Brain microvascular endothelial cell (primary cell): Measurements from ENCODE around the gene ODF2.

ENCODE experiments used
- DNase-seq: peaks from one replicate; pipeline ENCODE4 v3.0.0-alpha.2; 2020
- H3K27ac ChIP-seq: fragments of 250-450 bp; sonication (Bioruptor Pico); 2 replicates; pipeline ENCODE4 v1.5.1; 2020; ENCODE audit warnings: mild to moderate bottlenecking, moderate library complexity
- H3K27me3 ChIP-seq: fragments of 250-450 bp; sonication (Bioruptor Pico); replicated peaks from 2 replicates; pipeline ENCODE4 v1.5.1; 2020; ENCODE audit warnings: mild to moderate bottlenecking
- H3K36me3 ChIP-seq: fragments of 250-450 bp; sonication (Bioruptor Pico); replicated peaks from 2 replicates; pipeline ENCODE4 v1.5.1; 2020; ENCODE audit warnings: mild to moderate bottlenecking
- H3K4me3 ChIP-seq: 2 replicates; pipeline ENCODE4 v1.5.1; 2011; ENCODE audit warnings: low read depth, mild to moderate bottlenecking, control low read depth, low read length, moderate library complexity
- CTCF ChIP-seq: IDR thresholded peaks from 2 replicates; pipeline ENCODE4 v1.5.1; 2011; ENCODE audit warnings: low read depth, mild to moderate bottlenecking, moderate library complexity, low read length, control low read depth, inconsistent platforms; ENCODE audit errors: missing control alignments
- in situ Hi-C: cut with HindIII; loops from 2 replicates; pipeline ENCODE4 v1.10.0; 2017; ENCODE audit warnings: low sequenced_read_pairs, low pct_ligation_motif_present

The ODF2 gene

GRCh38 chr9:128494746-128495129 lies 38.9 kb downstream of the ODF2 start:
- Histone ChIP-seq H3K4me3 (no peak overlapping the region), H3K27me3 (no peaks in the 10 kb centered on the region), H3K36me3 (peaks cover 60% of the 10 kb centered on the region), H3K27ac (no peak overlapping the region)
- in situ Hi-C loops: no loop called here
- no peak for DNase-seq
- no peak for TF ChIP-seq CTCF

- TF ChIP-seq CTCF: no peak
- in situ Hi-C loops: no loop called here
- DNase-seq: no peak
- no peaks in the 10 kb centered on the region for H3K27me3 ChIP-seq
- H3K4me3 ChIP-seq: no peak overlapping the region
- H3K27ac ChIP-seq: no peak overlapping the region
- H3K36me3 ChIP-seq: peaks cover 64% of the 10 kb centered on the region
Observed at GRCh38 chr9:128495296-128495695, 39.5 kb downstream of the ODF2 start.

- Histone ChIP-seq H3K4me3 (no peak overlapping the region), H3K27ac (no peak overlapping the region), H3K36me3 (peaks cover 65% of the 10 kb centered on the region), H3K27me3 (no peaks in the 10 kb centered on the region)
- no peak for TF ChIP-seq CTCF
- no peak for DNase-seq
- in situ Hi-C loops: no loop called here
Observed at GRCh38 chr9:128495804-128496417, 40.1 kb downstream of the ODF2 start.

- no peaks in the 10 kb centered on the region for H3K27me3 ChIP-seq
- in situ Hi-C loops: no loop called here
- no peak for TF ChIP-seq CTCF
- H3K36me3 ChIP-seq: peaks cover 60% of the 10 kb centered on the region
- no peak overlapping the region for H3K4me3 ChIP-seq
- no peak overlapping the region for H3K27ac ChIP-seq
- no peak for DNase-seq
Observed at GRCh38 chr9:128497824-128498610, 42.2 kb downstream of the ODF2 start.

- Histone ChIP-seq H3K4me3 (no peak overlapping the region), H3K27ac (no peak overlapping the region), H3K36me3 (peaks cover 56% of the 10 kb centered on the region), H3K27me3 (no peaks in the 10 kb centered on the region)
- no peak for TF ChIP-seq CTCF
- in situ Hi-C loops: no loop called here
- no peak for DNase-seq
Observed at GRCh38 chr9:128498911-128499310, 43.1 kb downstream of the ODF2 start.
